Activated T-helper 1 cell treated with Interleukin-2 at 50 U/mL for 16 hours (primary cell): ENCODE measurements around the gene MYADM.

Source experiments
- DNase-seq: peaks from one replicate; pipeline ENCODE4 v3.0.0-alpha.2; 2020; ENCODE audit warnings: low read depth

The MYADM gene

GRCh38 chr19:53915000-53915399 is 47.3 kb downstream of the MYADM start:
- DNase-seq = no peak

- DNase-seq = no peak
Observed at GRCh38 chr19:53916004-53916403, 48.3 kb downstream of the MYADM start.

GRCh38 chr19:53917356-53917755 is 49.7 kb downstream of the MYADM start:
- DNase-seq = no peak
